PC-3 (cell line): Measurements from ENCODE around the gene GSDME. TPM values are rescaled to one million over a fixed set of nuclear protein-coding genes. Genes with fewer than 3 reads are reported as not detected.

Source experiments
- ATAC-seq: fragments of 200-7000 bp; cut with Tn5 transposase; 2 replicates; pipeline ENCODE4 v1.9.1; 2020; ENCODE audit warnings: mild to moderate bottlenecking, moderate library complexity
- Bru-seq: library from RNA; stranded (reverse); fragments of 400-500 nt; gene quantifications from one replicate; lab custom pipeline; 2021; lab: Mats Ljungman, UMichigan
- BruChase-seq, 2 experiments: library from RNA; stranded (reverse); fragments of 400-500 nt; gene quantifications; one replicate each; lab custom pipeline; 2021; lab: Mats Ljungman, UMichigan
- BruUV-seq: library from RNA; stranded (reverse); fragments of 400-500 nt; replicated peaks from 2 replicates; lab custom pipeline; 2021; lab: Mats Ljungman, UMichigan
- CTCF ChIA-PET: fragments of 300-600 bp; sonication (Branson Sonifier 250); formaldehyde crosslinking; loops from one replicate; lab custom pipeline; 2022; ENCODE audit warnings: antibody characterized with exemption; lab: Charles Lee
- POLR2A ChIA-PET: fragments of 300-600 bp; sonication (Branson Sonifier 250); formaldehyde crosslinking; loops from one replicate; lab custom pipeline; 2022; ENCODE audit warnings: antibody characterized with exemption; ENCODE audit not compliant: unreplicated experiment; lab: Charles Lee
- DNase-seq: peaks from one replicate; pipeline ENCODE4 v3.0.0-alpha.2; 2015
- H2AFZ ChIP-seq: fragments of 300-600 bp; sonication (generic); 2 replicates; pipeline ENCODE4 v1.6.0; 2016; ENCODE audit warnings: antibody characterized with exemption, low read length
- H3F3A ChIP-seq: fragments of 300-600 bp; sonication (generic); one replicate; pipeline ENCODE4 v1.6.0; 2017; ENCODE audit warnings: antibody characterized with exemption, low read length, control low read depth, mild to moderate bottlenecking; ENCODE audit not compliant: unreplicated experiment
- H3K27ac ChIP-seq: fragments of 300-600 bp; sonication (generic); 2 replicates; pipeline ENCODE4 v1.5.1; 2016; ENCODE audit warnings: mild to moderate bottlenecking, low read length
- H3K27me3 ChIP-seq: fragments of 300-600 bp; sonication (generic); 2 replicates; pipeline ENCODE4 v1.6.1; 2016; ENCODE audit warnings: low read length, mixed read lengths
- H3K36me3 ChIP-seq: fragments of 300-600 bp; sonication (generic); 2 replicates; pipeline ENCODE4 v1.6.1; 2016; ENCODE audit warnings: low read depth, mixed run types, low read length, mixed read lengths
- H3K4me1 ChIP-seq: fragments of 300-600 bp; sonication (generic); 2 replicates; pipeline ENCODE4 v1.5.1; 2016; ENCODE audit warnings: low read length; ENCODE audit not compliant: insufficient read depth
- H3K4me2 ChIP-seq: fragments of 300-600 bp; sonication (generic); 2 replicates; pipeline ENCODE4 v1.6.0; 2016; ENCODE audit warnings: low read length
- H3K4me3 ChIP-seq: fragments of 300-600 bp; sonication (generic); 2 replicates; pipeline ENCODE4 v1.5.1; 2016; ENCODE audit warnings: mild to moderate bottlenecking, low read length, mixed read lengths
- H3K79me2 ChIP-seq: fragments of 300-600 bp; sonication (generic); 2 replicates; pipeline ENCODE4 v1.6.1; 2017; ENCODE audit warnings: low read length, mixed read lengths
- H3K9ac ChIP-seq: fragments of 300-600 bp; sonication (generic); 2 replicates; pipeline ENCODE4 v1.6.0; 2016; ENCODE audit warnings: mild to moderate bottlenecking, low read length
- H3K9me2 ChIP-seq: fragments of 300-600 bp; sonication (generic); replicated peaks from 2 replicates; pipeline ENCODE4 v1.6.1; 2016; ENCODE audit warnings: mixed run types, low read length, mixed read lengths
- H3K9me3 ChIP-seq: fragments of 300-600 bp; sonication (generic); 2 replicates; pipeline ENCODE4 v1.6.1; 2016; ENCODE audit warnings: low read length, mixed read lengths
- H4K20me1 ChIP-seq: fragments of 300-600 bp; sonication (generic); 2 replicates; pipeline ENCODE4 v1.6.1; 2016; ENCODE audit warnings: low read length, mixed read lengths
- EZH2 ChIP-seq: fragments of 300-600 bp; sonication (generic); IDR thresholded peaks from one replicate; pipeline ENCODE4 v1.6.1; 2017; ENCODE audit warnings: antibody characterized with exemption, mild to moderate bottlenecking, low read length; ENCODE audit not compliant: unreplicated experiment
- EZH2phosphoT487 ChIP-seq: fragments of 300-600 bp; sonication (generic); IDR thresholded peaks from 2 replicates; pipeline ENCODE4 v1.6.1; 2018; ENCODE audit warnings: mild to moderate bottlenecking, antibody characterized with exemption, low read length, borderline replicate concordance
- intact Hi-C: fragments of 100-400 bp; cut with micrococcal nuclease; formaldehyde crosslinking; loops from 2 replicates; pipeline ENCODE4 v1.9.0; 2023
- long read RNA-seq: library from polyadenylated mRNA; unstranded; transcript quantifications from one replicate; pipeline ENCODE4 v2.0.0, GENCODE V29; 2021; ENCODE audit not compliant: unreplicated experiment
- total RNA-seq: library from RNA; depleted of rRNA; stranded (reverse); fragments of >200 nt; gene quantifications from 2 replicates; pipeline ENCODE4 v1.2.3, GENCODE V29; 2014; rRNA removed
- TF ChIP-seq, protein P1 (sequence below): fragments of 300-600 bp; sonication (generic); conservative IDR thresholded peaks from 2 replicates; pipeline ENCODE4 v1.5.1; 2017; ENCODE audit warnings: antibody characterized with exemption, low read depth, mild to moderate bottlenecking, low read length

GSDME gene
- total RNA-seq (12.0 and 16.6 TPM in 2 replicates), Bru-seq, nascent RNA (percentile 65 among the genes with signal in this experiment), BruChase-seq, experiment 1, labeled RNA remaining after a 6-hour chase (percentile 52 among the genes with signal in this experiment), BruChase-seq, experiment 2, labeled RNA remaining after a 2-hour chase (percentile 63 among the genes with signal in this experiment)
- long read RNA-seq, full-length matches to known transcripts: 64 of 95 reads
- long read RNA-seq, partial matches to known transcripts: 19 of 95 reads
- long read RNA-seq, other reads (novel, unspliced or antisense): 12 of 95 reads

DNA sequence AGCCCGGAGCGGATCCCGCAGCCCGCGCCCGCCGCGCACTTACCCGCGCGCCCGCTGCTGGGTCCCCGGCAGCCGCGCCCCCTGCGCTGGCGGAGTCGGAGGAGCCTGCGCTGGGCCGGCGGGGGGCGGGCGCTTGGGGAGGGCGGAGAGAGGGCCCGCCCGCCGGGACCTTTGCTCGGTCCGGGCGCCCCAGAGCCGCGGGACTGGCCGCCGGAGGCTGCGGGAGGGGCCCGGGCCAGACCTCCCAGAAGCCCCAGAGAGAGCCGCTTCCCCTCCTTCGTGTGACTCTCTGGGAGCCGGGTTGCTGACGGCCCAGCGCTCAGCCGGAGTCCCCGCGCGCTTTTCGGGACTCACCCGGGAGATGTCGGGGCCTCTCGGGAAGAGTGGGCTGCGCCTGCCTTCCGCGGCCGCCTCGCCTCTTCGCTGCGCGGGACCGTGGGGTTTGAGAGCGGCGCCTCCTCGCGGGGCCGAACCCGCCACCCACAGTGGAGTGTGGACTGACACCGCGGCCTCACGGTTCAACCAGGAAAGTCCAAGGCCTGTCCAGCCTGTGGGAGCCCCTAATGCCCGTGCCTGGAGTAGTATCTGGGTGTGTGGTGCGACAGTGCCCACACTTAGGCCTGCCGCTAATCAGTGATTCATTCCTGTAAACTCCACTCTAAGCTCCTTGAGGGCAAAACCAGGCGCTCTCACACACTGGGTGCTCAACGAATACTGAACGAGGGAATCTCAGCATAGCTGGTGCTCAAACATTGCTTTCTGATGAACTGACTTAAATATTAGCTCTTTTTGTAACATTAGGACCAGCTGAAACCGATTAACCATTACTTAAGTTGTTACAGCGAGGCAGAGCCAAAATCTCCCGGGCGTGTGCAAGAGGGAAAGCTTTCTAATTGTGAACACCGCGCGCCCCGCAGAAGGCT, at the start of gene GSDME:
GSDME (minus strand) TSS at position 112 of the 923 bp plus-strand sequence. CDS start 7,690 bp downstream, outside the sequence.
- no peaks in the 10 kb centered on the region for H4K20me1 ChIP-seq
- peak; percentile 82 for ATAC-seq
- H3K9me2 ChIP-seq: no peaks in the 10 kb centered on the region
- H3K4me1 ChIP-seq: peaks cover 22% of the 10 kb centered on the region
- CTCF ChIA-PET: no interaction called here
- H2AFZ ChIP-seq: peak within 1 kb of the TSS; percentile 99
- no peaks in the 10 kb centered on the region for H3F3A ChIP-seq
- BruUV-seq: TSS peak; percentile 73
- H3K9ac ChIP-seq: peak within 1 kb of the TSS; percentile 70
- H3K36me3 ChIP-seq: no peaks in the 10 kb centered on the region
- peak within 1 kb of the TSS; percentile 99 for H3K4me2 ChIP-seq
- POLR2A ChIA-PET: interaction anchor here (0.6 kb wide), 1 partner anchor 223 kb away, joined by 6 read pairs; no protein-coding TSS in a partner anchor
- peak within 1 kb of the TSS; percentile 79 for H3K4me3 ChIP-seq
- H3K79me2 ChIP-seq: no peaks in the 10 kb centered on the region
- intact Hi-C loops: loop anchor here (1.0 to 2.0 kb wide), 3 partner anchors 30 to 183 kb away; no protein-coding TSS in a partner anchor
- no peaks in the 10 kb centered on the region for H3K9me3 ChIP-seq
- TF ChIP-seq EZH2phosphoT487 (no peak), EZH2 (no peak)
- TF ChIP-seq, protein P1, sequence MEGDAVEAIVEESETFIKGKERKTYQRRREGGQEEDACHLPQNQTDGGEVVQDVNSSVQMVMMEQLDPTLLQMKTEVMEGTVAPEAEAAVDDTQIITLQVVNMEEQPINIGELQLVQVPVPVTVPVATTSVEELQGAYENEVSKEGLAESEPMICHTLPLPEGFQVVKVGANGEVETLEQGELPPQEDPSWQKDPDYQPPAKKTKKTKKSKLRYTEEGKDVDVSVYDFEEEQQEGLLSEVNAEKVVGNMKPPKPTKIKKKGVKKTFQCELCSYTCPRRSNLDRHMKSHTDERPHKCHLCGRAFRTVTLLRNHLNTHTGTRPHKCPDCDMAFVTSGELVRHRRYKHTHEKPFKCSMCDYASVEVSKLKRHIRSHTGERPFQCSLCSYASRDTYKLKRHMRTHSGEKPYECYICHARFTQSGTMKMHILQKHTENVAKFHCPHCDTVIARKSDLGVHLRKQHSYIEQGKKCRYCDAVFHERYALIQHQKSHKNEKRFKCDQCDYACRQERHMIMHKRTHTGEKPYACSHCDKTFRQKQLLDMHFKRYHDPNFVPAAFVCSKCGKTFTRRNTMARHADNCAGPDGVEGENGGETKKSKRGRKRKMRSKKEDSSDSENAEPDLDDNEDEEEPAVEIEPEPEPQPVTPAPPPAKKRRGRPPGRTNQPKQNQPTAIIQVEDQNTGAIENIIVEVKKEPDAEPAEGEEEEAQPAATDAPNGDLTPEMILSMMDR: 0 out of 2 replicates have a peak, but pooled peaks have one; percentile 11
- DNase-seq: peak; percentile 52
- no peaks in the 10 kb centered on the region for H3K27me3 ChIP-seq
- H3K27ac ChIP-seq: peak within 1 kb of the TSS; percentile 33

DNA sequence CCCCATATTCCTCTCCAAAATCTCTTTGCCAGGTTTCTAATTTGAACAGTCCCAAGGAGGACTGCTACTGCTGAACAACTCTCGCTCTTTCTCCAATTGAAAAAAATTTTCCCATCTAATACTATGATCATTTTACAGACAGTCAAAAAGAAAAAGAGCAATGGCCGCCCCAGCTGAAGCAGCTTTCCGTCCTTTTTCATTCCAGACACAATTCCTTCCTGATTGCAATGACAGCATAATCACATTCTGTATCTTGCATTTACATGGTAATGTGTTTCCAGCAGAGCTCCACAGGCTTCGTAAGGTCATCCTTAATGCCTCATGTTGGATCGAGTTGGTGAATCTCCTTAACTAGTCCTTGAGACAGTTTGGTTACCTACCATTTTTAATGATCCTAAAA, 45.0 kb upstream of the GSDME start:
- Histone ChIP-seq H3K4me2 (no peak overlapping the region), H3K9me3 (no peaks in the 10 kb centered on the region), H2AFZ (no peak overlapping the region), H3K4me3 (no peak overlapping the region), H4K20me1 (no peaks in the 10 kb centered on the region), H3K9me2 (no peaks in the 10 kb centered on the region), H3K4me1 (no peaks in the 10 kb centered on the region), H3K36me3 (peaks cover 5% of the 10 kb centered on the region; the same call in 1 of the 2 replicates), H3K27me3 (no peaks in the 10 kb centered on the region), H3K9ac (no peak overlapping the region), H3F3A (no peaks in the 10 kb centered on the region), H3K79me2 (no peaks in the 10 kb centered on the region), H3K27ac (no peak overlapping the region)
- ATAC-seq (no peak), DNase-seq (no peak)
- POLR2A ChIA-PET: no interaction called here
- intact Hi-C loops: no loop called here
- no peak for TF ChIP-seq EZH2phosphoT487
- TF ChIP-seq, protein P1: no peak
- CTCF ChIA-PET: interaction anchor here (1.5 kb wide), 1 partner anchor 10 kb away, joined by 7 read pairs; no protein-coding TSS in a partner anchor
- no TSS peak for BruUV-seq
